Measurements from ENCODE around the gene BAK1.

BAK1 gene

GRCh38 chr6:33579828-33580714 lies at the start of gene BAK1:
Gene BAK1 (minus strand): TSS chr6:33580276. CDS start chr6:33577604, 2,672 bp downstream.
- DNase-seq (ENCODE audit: low read depth) = peak; percentile 60

- DNase-seq (ENCODE audit: low read depth) = no peak
Measured at GRCh38 chr6:33628401-33628964, 48.4 kb upstream of the BAK1 start.

- DNase-seq (ENCODE audit: low read depth) = no peak
Measured at GRCh38 chr6:33627876-33628275, 47.8 kb upstream of the BAK1 start.

- DNase-seq (ENCODE audit: low read depth) = no peak
Measured at GRCh38 chr6:33624856-33625255, 44.8 kb upstream of the BAK1 start.

- no peak for DNase-seq (ENCODE audit: low read depth)
Measured at GRCh38 chr6:33623895-33624381, 43.9 kb upstream of the BAK1 start.

- DNase-seq (ENCODE audit: low read depth) = no peak
Measured at GRCh38 chr6:33622456-33623431, 42.7 kb upstream of the BAK1 start.

- no peak for DNase-seq (ENCODE audit: low read depth)
Measured at GRCh38 chr6:33621711-33622388, 41.8 kb upstream of the BAK1 start.

- DNase-seq (ENCODE audit: low read depth) = no peak
Measured at GRCh38 chr6:33620856-33621710, 41.0 kb upstream of the BAK1 start, which contains the start of gene ITPR3. Gene ITPR3 (plus strand): TSS chr6:33621322. CDS start chr6:33621603, 281 bp downstream.

- peak; percentile 39 for DNase-seq (ENCODE audit: low read depth)
Measured at GRCh38 chr6:33620158-33620855, 40.2 kb upstream of the BAK1 start.

- DNase-seq (ENCODE audit: low read depth) = no peak
Measured at GRCh38 chr6:33619166-33619840, 39.2 kb upstream of the BAK1 start.

GRCh38 chr6:33616913-33617312 lies 36.8 kb upstream of the BAK1 start:
- DNase-seq (ENCODE audit: low read depth) = no peak

- no peak for DNase-seq (ENCODE audit: low read depth)
Measured at GRCh38 chr6:33616113-33616512, 36.0 kb upstream of the BAK1 start.

GRCh38 chr6:33613795-33614168 lies 33.7 kb upstream of the BAK1 start:
- DNase-seq (ENCODE audit: low read depth) = peak; percentile 62

- DNase-seq (ENCODE audit: low read depth) = peak; percentile 34
Measured at GRCh38 chr6:33613146-33613794, 33.2 kb upstream of the BAK1 start.

- DNase-seq (ENCODE audit: low read depth) = no peak
Measured at GRCh38 chr6:33610779-33611732, 31.0 kb upstream of the BAK1 start.

- DNase-seq (ENCODE audit: low read depth) = no peak
Measured at GRCh38 chr6:33610067-33610466, 30.0 kb upstream of the BAK1 start.

GRCh38 chr6:33609528-33609927 lies 29.5 kb upstream of the BAK1 start:
- peak; percentile 64 for DNase-seq (ENCODE audit: low read depth)

- DNase-seq (ENCODE audit: low read depth) = no peak
Measured at GRCh38 chr6:33609019-33609418, 28.9 kb upstream of the BAK1 start.

Measured in GM04503 (cell line).